ENCODE results near the gene CSE1L.

- TF ChIP-seq CTCF (conservative IDR thresholded peaks at IDR 0.05; ENCODE audit: low read depth, low read length) (no peak), EZH2 (IDR thresholded peaks at IDR 0.05; ENCODE audit: low read length, unreplicated experiment) (no peak)
Observed at GRCh38 chr20:49103647-49104364, 57.7 kb downstream of the CSE1L start.
